Activated naive CD8-positive, alpha-beta T cell treated with anti-CD3 and anti-CD28 coated beads, Interleukin-2, amount 10 ng/mL, durations not matched to agents 7 days and 5 days (primary cell): ENCODE measurements around the gene NCK2. TPM values are rescaled to one million over a fixed set of nuclear protein-coding genes. Genes with fewer than 3 reads are reported as not detected.

Experiments
- ATAC-seq: fragments of 150-1000 bp; cut with Tn5 transposase; one replicate; pipeline ENCODE4 v1.10.0; 2021; ENCODE audit warnings: low read depth, moderate library complexity
- POLR2A ChIA-PET: fragments of 350-600 bp; sonication (Branson Sonifier 250); formaldehyde crosslinking; loops from one replicate; lab custom pipeline; 2021; ENCODE audit warnings: antibody characterized with exemption; lab: Charles Lee
- DNase-seq: peaks from one replicate; pipeline ENCODE4 v3.0.0; 2021
- H3K27ac Mint-ChIP-seq: one replicate; pipeline ENCODE4 v1.8.0; 2022; ENCODE audit warnings: mild to moderate bottlenecking, mixed read lengths
- H3K27me3 Mint-ChIP-seq: one replicate; pipeline ENCODE4 v1.8.0; 2022; ENCODE audit warnings: mild to moderate bottlenecking, moderate library complexity, mixed read lengths
- H3K36me3 Mint-ChIP-seq: one replicate; pipeline ENCODE4 v1.8.0; 2021; ENCODE audit warnings: mild to moderate bottlenecking, mixed read lengths
- H3K4me1 Mint-ChIP-seq: one replicate; pipeline ENCODE4 v1.8.0; 2021; ENCODE audit warnings: mixed read lengths
- H3K4me3 Mint-ChIP-seq: one replicate; pipeline ENCODE4 v1.8.0; 2022; ENCODE audit warnings: mild to moderate bottlenecking, moderate library complexity, mixed read lengths
- H3K9me3 Mint-ChIP-seq: one replicate; pipeline ENCODE4 v1.8.0; 2021; ENCODE audit warnings: mixed read lengths
- total RNA-seq, 2 experiments: library from RNA; stranded (reverse); gene quantifications; one replicate each; pipeline ENCODE4 v1.2.3, GENCODE V29; 2021

NCK2 gene
- total RNA-seq, 2 experiments from 2014 or later: 69.6 to 70.0 TPM

DNA sequence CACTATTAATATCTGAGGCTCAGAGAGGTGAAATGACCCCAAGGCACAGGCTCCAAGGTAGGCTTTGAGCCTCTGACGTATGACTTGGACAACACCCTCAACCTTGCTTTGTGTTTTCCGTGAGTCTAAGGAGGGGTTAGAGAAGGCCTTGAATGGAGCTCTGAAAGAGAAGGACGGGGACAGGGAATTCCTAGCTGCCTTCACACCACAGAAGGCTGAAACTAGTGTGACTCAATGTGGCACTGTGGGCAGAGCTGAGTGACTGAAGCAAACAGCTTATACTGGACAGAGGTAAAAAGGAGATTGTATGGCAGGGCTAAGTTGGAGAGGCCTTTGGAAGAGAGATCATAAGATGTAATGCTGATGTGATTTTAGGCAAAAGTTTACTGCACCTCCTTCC lies 3.5 kb upstream of the NCK2 start:
- ATAC-seq (no peak), DNase-seq (no peak)
- POLR2A ChIA-PET: no interaction called here
- H3K36me3 Mint-ChIP-seq: peaks cover 7% of the 10 kb centered on the region
- no peaks in the 10 kb centered on the region for H3K27me3 Mint-ChIP-seq
- no peak overlapping the region for H3K4me3 Mint-ChIP-seq
- peaks cover 4% of the 10 kb centered on the region for H3K9me3 Mint-ChIP-seq
- H3K4me1 Mint-ChIP-seq: peaks cover 54% of the 10 kb centered on the region
- no peak overlapping the region for H3K27ac Mint-ChIP-seq

DNA sequence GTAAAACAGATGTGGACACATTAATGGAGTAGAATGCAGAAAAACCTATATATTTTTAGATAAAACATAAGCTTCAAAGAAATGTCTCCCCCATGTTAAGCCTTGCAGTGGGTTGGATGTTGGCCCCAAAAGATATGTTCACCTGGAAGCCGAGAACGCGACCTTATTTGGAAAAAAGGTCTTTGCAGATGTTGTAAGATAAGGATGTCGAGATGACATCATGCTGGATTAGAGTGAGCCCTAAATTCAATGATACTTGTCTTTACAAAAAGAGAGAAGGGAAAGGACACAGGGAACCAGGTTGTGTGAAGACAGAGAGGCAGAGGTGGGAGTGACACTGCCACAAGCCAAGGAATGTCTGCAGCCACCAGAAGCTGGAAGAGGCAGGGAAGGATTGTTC lies 3.1 kb upstream of the NCK2 start:
- H3K4me1 Mint-ChIP-seq: peaks cover 57% of the 10 kb centered on the region
- H3K36me3 Mint-ChIP-seq: peaks cover 9% of the 10 kb centered on the region
- POLR2A ChIA-PET: no interaction called here
- peaks cover 4% of the 10 kb centered on the region for H3K9me3 Mint-ChIP-seq
- H3K27me3 Mint-ChIP-seq: no peaks in the 10 kb centered on the region
- no peak overlapping the region for H3K27ac Mint-ChIP-seq
- no peak for ATAC-seq
- no peak for DNase-seq
- H3K4me3 Mint-ChIP-seq: no peak overlapping the region

DNA sequence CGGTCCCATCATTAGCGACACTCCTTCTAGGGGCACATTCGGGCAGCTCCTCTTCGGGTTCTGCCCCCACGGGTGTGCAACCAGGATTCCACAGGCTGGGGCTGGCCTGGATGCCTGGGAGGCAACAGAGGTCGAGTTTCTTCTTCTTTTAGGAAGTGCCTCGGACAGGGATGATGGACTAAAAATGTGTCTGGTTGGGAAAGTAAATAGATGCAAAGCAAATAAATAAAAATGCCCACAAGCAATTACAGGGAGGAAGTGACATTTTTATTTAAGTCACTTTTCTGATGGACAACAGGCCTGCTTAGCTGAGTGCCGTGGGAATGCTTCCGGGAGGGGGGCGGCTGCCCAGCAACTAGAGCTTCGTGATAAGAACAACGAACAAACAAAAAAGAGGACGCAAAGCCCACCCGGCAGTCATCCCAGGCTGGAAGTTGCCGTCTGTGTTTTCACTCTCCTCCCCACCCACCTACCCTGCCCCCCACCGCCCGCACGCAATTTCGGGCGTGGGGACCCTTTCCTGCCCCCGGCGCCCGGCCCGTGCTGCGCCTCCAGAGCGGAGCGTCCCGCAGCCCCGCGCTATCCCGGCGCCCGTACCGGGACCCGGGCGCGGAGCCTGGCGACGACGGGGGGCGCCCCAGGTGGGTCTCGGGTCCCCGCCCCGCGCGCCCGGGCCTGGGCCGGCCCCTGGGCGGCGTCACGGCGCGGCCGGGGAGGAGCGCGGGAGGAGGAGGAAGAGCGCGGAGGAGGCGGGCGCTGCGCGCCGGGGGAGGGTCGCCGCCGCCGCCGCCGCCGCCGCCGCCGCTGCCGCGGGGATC lies 412 bp upstream of the NCK2 start:
- H3K4me3 Mint-ChIP-seq: peak overlapping the region; percentile 83
- POLR2A ChIA-PET: interaction anchor here (1.0 to 2.2 kb wide), 4 partner anchors 11 to 54 kb away, joined by 3 to 9 read pairs (median 4); no protein-coding TSS in a partner anchor
- H3K9me3 Mint-ChIP-seq: peaks cover 4% of the 10 kb centered on the region
- ATAC-seq (peak; percentile 72), DNase-seq (peak; percentile 84)
- H3K27me3 Mint-ChIP-seq: no peaks in the 10 kb centered on the region
- peak overlapping the region; percentile 83 for H3K27ac Mint-ChIP-seq
- H3K36me3 Mint-ChIP-seq: peaks cover 17% of the 10 kb centered on the region
- peaks cover 65% of the 10 kb centered on the region for H3K4me1 Mint-ChIP-seq

DNA sequence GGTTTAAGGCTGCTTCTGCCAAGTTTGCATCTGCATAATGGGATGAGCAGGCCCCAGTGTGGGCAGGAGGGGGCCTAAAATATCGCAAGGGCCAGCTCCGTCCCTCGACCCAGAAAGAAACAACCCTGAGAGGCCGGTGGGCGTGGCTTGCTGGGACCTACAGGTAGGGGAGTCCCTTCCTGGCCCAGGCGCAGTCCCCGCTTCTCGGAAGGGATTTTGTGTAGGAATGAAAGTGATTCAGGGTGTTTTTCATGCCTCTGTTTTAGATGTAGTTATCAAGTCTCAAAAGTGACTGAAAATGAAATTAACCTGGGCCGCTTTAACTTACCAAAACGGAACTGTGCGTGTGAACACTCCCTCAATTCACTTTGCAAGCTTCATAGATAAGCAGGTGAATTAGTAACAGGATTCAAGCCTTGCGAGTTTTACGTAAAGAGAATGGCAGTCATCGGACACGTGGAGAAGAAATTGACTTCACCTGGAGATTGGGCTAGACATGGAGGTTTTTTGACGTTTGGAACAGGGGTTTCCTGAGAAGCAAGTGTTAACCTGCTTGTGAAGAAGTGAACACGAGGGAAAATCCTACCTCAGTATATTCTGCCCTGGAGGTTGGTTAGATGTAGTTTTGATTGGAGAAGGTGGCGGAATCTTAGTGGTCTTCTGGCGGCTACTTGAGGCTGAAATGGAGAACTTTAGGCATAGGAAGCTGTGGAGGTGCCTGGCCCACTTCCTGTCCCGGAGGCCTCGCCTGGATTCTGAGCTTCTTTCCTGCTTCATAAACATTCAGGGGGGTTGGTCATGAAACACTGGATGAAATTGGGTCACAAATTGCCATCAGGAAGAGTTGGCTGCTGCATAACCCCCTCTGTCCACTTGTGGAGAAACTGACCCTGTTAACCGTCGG lies 1.7 kb downstream of the NCK2 start:
- peaks cover 2% of the 10 kb centered on the region for H3K9me3 Mint-ChIP-seq
- H3K36me3 Mint-ChIP-seq: peaks cover 33% of the 10 kb centered on the region
- peak overlapping the region; percentile 93 for H3K4me3 Mint-ChIP-seq
- POLR2A ChIA-PET: interaction anchor here (0.5 to 3.3 kb wide), 21 partner anchors 7 to 414 kb away, joined by 3 to 33 read pairs (median 4); no protein-coding TSS in a partner anchor
- ATAC-seq (peak; percentile 25), DNase-seq (peak; percentile 79)
- H3K27me3 Mint-ChIP-seq: no peaks in the 10 kb centered on the region
- peaks cover 71% of the 10 kb centered on the region for H3K4me1 Mint-ChIP-seq
- peak overlapping the region; percentile 93 for H3K27ac Mint-ChIP-seq

DNA sequence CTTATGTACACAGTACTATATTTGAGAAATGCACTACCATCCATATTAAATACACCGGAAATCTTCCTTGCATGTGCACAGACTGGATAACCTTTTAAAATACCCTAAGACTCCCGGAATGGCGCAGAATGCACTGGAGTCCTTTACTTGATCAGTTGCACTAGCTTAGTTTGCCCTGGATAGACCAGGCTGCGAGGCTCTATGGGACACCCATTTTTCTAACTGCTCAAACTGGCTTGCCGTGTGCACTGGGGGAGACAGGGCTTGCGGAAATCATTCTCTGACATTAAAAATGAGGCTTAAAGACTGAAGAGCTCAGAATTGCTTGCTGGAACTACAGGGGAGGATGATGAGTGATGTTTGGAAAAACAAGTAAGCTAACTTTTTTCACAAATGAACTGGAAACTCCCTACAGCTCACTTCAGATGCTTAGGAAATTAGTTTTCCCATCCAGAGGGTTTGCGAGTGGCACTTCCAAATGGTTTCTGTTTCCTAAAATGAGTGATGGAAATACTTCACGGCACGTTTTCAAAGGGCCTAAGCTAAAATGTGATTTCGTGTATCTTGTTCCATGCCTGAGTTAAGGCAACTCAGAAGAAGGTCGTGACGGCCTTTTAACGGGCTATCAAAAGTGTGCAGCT lies 2.7 kb downstream of the NCK2 start:
- Mint-ChIP-seq H3K27ac (peak overlapping the region; percentile 93), H3K4me3 (peak overlapping the region; percentile 93), H3K9me3 (peaks cover under 1% of the 10 kb centered on the region), H3K36me3 (peaks cover 33% of the 10 kb centered on the region), H3K4me1 (peaks cover 68% of the 10 kb centered on the region), H3K27me3 (no peaks in the 10 kb centered on the region)
- no peak for ATAC-seq
- no peak for DNase-seq
- POLR2A ChIA-PET: interaction anchor here (0.9 to 3.3 kb wide), 14 partner anchors 9 to 348 kb away, joined by 3 to 33 read pairs (median 9); no protein-coding TSS in a partner anchor

DNA sequence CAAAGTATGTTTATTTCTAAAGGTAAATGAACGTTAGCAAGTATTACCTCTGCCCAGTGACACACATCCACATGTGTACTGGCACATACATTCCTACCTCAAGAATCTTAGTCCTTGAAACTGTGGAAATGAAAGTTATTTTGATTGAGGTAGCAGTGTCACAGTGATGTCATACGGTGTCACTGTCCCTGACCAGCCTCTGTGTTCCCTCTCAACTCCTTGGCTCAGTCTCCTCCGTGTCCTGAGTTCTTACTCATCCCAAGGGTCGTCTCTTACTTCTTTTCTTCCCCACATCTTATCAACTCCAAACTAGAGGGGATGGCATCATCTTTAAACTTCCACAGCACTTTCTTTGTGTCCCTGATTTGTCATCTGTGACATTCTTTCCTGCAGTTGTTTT lies 3.3 kb downstream of the NCK2 start:
- POLR2A ChIA-PET: interaction anchor here (1.1 to 3.3 kb wide), 10 partner anchors 9 to 347 kb away, joined by 3 to 33 read pairs (median 7); no protein-coding TSS in a partner anchor
- peak overlapping the region; percentile 93 for H3K4me3 Mint-ChIP-seq
- peak overlapping the region; percentile 93 for H3K27ac Mint-ChIP-seq
- no peak for ATAC-seq
- H3K27me3 Mint-ChIP-seq: no peaks in the 10 kb centered on the region
- H3K9me3 Mint-ChIP-seq: no peaks in the 10 kb centered on the region
- no peak for DNase-seq
- H3K4me1 Mint-ChIP-seq: peaks cover 68% of the 10 kb centered on the region
- H3K36me3 Mint-ChIP-seq: peaks cover 34% of the 10 kb centered on the region

DNA sequence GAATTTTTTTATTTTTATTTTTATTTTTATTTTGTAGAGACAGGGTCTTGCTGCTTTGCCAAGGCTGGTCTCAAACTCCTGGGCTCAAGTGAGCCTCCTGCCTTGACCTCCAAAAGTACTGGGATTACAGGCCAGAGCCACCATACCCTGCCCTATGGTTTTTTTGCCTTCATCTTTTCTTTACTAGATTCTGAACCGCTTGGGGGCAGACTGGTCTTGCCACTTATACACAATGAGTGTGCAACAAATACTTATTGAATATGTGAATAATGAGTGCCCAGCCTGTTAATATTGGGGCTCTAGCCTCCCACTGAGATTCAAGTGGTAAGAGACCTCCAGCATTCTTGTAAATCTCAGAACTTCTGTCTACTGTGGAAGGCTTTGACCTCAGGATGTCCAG lies 3.9 kb downstream of the NCK2 start:
- peak overlapping the region; percentile 76 for H3K4me3 Mint-ChIP-seq
- H3K4me1 Mint-ChIP-seq: peaks cover 70% of the 10 kb centered on the region
- H3K27ac Mint-ChIP-seq: peak overlapping the region; percentile 93
- no peaks in the 10 kb centered on the region for H3K9me3 Mint-ChIP-seq
- no peaks in the 10 kb centered on the region for H3K27me3 Mint-ChIP-seq
- ATAC-seq: no peak
- POLR2A ChIA-PET: interaction anchor here (1.2 to 1.6 kb wide), 2 partner anchors 20 to 38 kb away, joined by 3 to 4 read pairs; no protein-coding TSS in a partner anchor
- no peak for DNase-seq
- peaks cover 36% of the 10 kb centered on the region for H3K36me3 Mint-ChIP-seq

DNA sequence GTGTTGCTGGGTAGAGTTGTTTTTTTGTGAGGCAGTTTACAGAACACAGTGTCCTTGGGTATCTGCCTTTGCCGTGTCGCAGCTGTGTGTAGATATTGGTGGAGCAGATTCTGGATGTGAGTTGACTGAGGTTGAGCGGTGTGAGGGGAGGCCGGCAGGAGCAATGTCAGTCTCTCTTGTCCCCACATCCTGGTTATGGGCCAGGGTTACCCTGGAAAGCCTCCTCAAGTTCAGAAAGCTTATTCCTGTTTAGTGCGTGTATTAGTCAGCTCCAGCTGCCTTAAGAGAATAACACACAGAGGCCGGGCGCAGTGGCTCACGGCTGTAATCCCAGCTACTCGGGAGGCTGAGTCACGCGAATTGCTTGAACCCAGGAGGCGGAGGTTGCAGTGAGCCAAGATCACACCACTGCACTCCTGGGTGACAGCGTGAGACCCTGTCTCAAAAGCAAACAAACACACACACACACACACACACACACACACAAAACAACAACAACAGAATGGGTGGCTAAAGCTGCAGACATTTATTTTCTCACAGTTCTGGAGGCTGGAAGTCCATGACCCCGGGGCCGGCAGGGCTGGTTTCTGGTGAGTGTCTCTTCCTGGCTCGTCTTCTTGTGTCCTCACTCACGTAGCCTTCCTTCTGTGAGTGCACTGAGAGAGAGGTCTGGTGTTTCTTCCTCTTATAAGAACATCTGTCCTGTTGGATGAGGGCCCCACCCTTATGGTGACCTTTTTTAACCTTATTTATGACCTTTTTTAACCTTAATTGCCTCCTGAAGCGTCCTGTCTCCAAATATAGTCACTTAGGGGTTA lies 5.1 kb downstream of the NCK2 start:
- DNase-seq (no peak), ATAC-seq (no peak)
- peak overlapping the region; percentile 93 for H3K27ac Mint-ChIP-seq
- H3K4me1 Mint-ChIP-seq: peaks cover 75% of the 10 kb centered on the region
- no peaks in the 10 kb centered on the region for H3K9me3 Mint-ChIP-seq
- H3K4me3 Mint-ChIP-seq: peak overlapping the region; percentile 76
- POLR2A ChIA-PET: interaction anchor here (1.0 to 1.6 kb wide), 4 partner anchors 28 to 411 kb away, joined by 3 to 4 read pairs (median 4); no protein-coding TSS in a partner anchor
- H3K36me3 Mint-ChIP-seq: peaks cover 42% of the 10 kb centered on the region
- no peaks in the 10 kb centered on the region for H3K27me3 Mint-ChIP-seq

DNA sequence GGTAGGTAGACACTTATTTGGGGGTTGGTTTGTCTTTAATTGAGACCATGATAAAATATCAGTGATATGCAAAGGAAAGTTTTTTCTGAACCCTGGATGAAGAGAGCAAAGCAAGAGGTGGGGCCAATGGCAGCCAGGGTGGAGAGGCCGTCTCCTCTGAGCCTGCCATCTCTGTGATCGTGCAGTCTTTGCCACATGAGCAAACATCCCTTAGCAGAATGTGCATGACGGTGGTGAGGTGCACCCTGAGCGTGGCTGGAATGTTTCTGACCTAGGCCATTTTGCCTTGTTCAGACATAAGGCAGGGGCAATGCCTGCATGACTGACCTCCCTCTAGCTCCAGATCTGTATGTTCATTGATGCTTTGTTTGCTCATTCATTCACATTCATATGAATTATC lies 6.0 kb downstream of the NCK2 start:
- no peak for ATAC-seq
- POLR2A ChIA-PET: no interaction called here
- Mint-ChIP-seq H3K4me1 (peaks cover 84% of the 10 kb centered on the region), H3K9me3 (no peaks in the 10 kb centered on the region), H3K4me3 (peak overlapping the region; percentile 76), H3K36me3 (peaks cover 48% of the 10 kb centered on the region), H3K27ac (peak overlapping the region; percentile 93), H3K27me3 (no peaks in the 10 kb centered on the region)
- no peak for DNase-seq

DNA sequence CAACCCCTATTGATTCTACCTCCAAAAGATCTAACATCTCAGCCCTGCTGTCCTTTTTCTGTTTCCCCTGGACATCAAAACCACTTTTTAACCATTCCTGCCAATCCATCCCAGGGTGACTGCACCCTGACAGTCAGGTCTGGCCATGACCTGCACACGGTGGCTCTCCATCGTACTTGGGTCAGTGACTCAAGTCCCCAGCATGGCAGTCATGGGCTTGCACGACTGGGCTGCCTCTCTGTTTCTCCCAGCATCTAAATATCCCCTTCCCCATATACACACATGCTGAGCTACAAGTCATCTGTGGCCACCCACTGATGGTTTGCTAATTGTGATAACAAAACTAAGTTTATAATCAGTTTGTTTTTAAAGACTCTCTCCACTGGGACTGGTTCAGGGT lies 6.6 kb downstream of the NCK2 start:
- POLR2A ChIA-PET: no interaction called here
- DNase-seq (no peak), ATAC-seq (no peak)
- H3K27ac Mint-ChIP-seq: peak overlapping the region; percentile 93
- H3K9me3 Mint-ChIP-seq: no peaks in the 10 kb centered on the region
- no peaks in the 10 kb centered on the region for H3K27me3 Mint-ChIP-seq
- peaks cover 48% of the 10 kb centered on the region for H3K36me3 Mint-ChIP-seq
- H3K4me1 Mint-ChIP-seq: peaks cover 86% of the 10 kb centered on the region
- peak overlapping the region; percentile 76 for H3K4me3 Mint-ChIP-seq

DNA sequence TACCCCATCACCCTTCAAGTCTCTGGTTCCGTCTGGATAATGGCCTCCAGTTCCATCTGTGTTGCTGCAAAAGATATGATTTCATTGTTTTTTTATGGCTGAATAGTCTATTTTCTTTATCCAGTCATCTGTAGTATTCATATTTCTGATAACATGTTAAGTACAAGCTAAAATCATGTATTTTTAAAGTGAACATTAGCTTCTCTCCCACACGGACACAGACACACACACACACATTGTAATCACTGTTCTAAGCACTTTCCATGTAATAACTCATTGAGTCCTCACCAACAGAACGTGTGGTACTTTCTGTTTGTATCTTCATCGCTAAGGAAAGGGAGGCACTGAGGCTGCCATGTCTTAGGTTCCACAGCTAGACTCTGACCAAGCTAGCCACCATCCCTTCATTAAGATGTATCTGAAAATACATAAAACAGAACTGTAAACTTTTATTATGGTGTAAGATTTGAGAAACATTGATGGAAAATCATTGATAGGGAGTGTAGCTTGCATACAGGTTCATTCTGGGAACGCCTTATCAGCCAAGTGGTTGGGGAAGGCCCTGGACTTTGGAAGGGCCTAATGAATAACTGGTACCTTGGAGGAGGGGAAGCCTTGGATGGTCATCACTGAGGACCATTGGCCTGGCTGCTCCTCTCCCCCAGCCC lies 8.1 kb downstream of the NCK2 start:
- peaks cover 84% of the 10 kb centered on the region for H3K4me1 Mint-ChIP-seq
- H3K27me3 Mint-ChIP-seq: no peaks in the 10 kb centered on the region
- peak overlapping the region; percentile 85 for H3K27ac Mint-ChIP-seq
- H3K4me3 Mint-ChIP-seq: peak overlapping the region; percentile 58
- no peaks in the 10 kb centered on the region for H3K9me3 Mint-ChIP-seq
- POLR2A ChIA-PET: interaction anchor here (1.0 to 2.8 kb wide), 5 partner anchors 11 to 25 kb away, joined by 3 to 9 read pairs (median 7); no protein-coding TSS in a partner anchor
- ATAC-seq (no peak), DNase-seq (no peak)
- peaks cover 45% of the 10 kb centered on the region for H3K36me3 Mint-ChIP-seq
